DLD1 (cell line): ENCODE measurements around the gene ELMO1.

Experiments used
- in situ Hi-C: cut with HindIII; loops from 2 replicates; pipeline ENCODE4 v1.10.0; 2017; ENCODE audit warnings: low sequenced_read_pairs

Gene ELMO1

DNA sequence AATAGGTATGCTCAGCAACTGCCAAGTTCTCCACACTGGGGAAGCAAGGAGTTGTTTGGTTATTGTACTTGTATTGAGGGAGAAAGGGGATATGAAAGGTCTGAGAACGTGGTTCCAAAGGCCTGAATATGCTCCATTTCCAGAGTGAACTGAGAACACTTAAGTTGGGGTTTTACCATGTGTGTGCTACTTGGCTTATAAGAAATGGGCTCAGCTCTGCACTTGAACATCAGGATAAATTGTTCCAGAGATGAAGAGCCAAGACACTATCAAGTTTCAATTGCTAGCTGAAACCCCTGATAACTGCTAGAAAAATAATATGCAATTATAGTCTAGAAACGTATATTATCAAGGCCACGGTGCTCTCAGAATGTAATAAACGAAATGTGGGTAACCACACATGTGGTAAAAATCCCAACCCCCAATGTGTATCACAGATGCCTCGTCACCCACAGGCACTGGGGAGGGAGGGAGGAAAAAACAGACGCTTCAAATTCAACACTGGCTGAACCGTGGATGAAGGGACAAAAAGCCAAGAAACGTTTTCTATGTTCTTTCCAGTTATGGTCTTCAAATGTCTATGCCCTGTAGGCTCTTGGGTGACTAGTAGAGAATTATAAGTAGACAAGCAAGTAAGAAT lies 16.3 kb downstream of the ELMO1 start:
- in situ Hi-C loops: no loop called here

DNA sequence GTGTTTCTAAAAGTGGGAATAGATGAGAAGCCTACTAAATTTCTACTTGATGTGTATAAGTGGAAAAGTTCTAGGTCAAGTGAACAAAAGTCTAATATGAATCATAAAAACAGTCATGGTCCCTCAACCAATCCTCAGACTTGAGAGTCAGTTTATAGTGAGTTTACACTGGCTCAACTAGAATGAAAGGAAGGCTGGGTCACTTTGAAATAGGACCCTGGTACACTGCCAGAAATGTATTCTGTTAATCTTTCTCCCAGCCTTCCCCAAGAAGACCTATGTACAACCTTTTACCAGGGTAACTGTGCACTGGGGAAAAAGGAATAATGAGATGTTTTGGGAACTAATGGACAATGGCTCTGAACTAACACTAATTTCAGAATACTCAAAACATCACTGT lies 17.3 kb downstream of the ELMO1 start:
- in situ Hi-C loops: no loop called here

DNA sequence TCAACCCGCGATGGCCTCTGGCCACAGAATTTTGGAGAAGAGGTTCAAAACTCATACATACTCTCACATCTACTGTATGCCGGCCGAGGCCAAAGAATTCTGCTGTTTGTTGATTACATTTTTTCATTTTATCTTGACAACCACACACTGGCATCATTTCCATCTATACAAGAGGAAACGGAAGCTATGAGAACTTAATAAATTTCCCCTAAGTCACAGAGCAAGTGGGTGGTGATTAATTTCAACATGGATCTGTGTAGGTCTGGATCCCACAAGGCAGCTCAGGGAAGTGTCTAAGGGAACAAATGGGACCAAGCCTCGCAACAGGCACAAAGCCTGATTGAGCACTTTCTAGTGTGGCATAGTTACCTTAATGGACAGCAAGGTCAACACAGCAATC lies 18.0 kb downstream of the ELMO1 start:
- in situ Hi-C loops: no loop called here

DNA sequence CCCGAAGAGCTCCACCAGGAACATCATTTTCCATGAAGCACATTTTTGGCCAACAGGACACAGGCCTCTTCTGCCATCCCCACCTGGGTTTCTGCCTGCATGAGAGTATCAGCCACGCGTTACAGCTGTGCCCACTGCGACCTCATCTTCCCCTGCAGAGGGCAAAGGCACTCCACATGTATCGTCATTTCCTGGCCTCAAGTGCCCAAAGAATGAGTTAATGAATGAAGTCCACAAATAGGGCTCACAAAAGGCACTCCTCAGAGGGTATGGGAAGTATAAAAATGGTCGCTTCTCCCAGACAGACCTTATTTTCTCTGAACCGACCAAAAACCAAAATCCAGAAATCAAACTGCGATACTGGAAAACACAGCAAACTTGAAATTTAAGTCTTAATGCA lies 18.5 kb downstream of the ELMO1 start:
- in situ Hi-C loops: no loop called here

DNA sequence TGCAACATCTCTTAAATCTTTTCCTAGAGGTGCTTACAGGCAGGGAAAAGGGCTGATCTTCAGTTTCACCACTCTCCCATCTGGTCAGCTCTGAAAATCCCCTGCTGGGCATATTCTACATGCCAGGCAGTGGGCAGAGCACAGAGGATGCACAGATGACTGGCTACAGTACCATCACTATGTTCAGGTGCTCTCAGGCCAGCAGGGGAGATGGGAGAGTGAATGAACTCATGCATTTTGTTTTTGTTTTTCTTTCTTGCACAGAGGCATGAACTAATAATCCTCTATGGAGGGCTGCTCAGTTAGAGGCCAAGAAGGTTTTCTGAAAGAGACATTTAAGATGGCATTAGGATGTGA lies 19.3 kb downstream of the ELMO1 start:
- in situ Hi-C loops: no loop called here

DNA sequence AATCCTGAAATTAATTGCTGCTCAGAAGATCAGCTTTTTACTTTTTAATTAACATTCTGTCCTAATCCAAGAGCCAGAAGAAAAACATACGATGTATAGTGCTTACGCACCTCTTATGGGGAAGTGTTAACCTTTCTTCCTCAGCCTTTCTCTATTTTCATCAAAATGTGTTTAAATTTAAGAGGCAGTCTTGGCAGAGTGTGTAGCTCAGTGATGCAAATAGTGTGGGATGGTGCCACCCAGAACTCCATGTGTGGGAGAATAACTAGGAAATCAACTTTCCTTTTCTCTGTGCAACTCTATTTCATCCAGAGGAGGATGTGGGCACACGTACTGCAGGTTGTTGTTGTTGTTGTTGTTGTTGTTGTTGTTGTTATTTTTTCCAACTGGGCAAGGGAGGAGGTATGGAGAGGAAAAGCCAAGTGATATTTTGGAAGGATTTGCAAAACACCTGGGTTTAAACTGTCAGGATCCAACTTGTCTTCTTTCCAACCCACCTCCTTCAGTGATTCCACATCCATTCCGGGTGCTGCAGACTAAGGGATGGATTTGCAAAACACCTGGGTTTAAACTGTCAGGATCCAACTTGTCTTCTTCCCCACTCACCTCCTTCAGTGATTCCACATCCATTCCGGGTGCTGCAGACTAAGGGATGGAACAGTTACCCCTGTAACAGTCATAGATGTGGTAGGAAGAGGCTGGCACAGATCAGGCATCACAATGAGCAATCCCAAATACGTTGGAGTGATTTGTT lies 19.8 kb downstream of the ELMO1 start:
- in situ Hi-C loops: no loop called here

GRCh38 chr7:37427276-37427940 lies 21.3 kb downstream of the ELMO1 start:
- in situ Hi-C loops: no loop called here

DNA sequence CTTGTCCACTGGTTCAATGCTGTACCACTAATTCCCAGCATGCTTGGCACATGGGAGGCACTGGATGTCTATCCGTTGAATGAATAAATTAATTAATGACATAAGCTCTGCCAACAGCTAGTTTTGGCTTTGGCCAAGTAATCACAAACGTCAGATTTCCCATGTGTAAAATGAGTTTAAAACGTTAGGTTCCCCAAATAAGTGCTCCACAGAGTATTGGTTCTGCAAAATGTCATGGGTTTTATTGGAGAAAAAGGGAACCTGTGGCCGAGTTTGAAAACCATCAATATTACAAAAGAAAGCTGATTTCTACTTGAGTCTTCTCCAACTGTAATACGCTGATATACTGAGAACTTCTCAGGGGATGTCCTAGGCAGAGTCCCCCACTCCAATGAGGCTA lies 23.2 kb downstream of the ELMO1 start:
- in situ Hi-C loops: no loop called here

DNA sequence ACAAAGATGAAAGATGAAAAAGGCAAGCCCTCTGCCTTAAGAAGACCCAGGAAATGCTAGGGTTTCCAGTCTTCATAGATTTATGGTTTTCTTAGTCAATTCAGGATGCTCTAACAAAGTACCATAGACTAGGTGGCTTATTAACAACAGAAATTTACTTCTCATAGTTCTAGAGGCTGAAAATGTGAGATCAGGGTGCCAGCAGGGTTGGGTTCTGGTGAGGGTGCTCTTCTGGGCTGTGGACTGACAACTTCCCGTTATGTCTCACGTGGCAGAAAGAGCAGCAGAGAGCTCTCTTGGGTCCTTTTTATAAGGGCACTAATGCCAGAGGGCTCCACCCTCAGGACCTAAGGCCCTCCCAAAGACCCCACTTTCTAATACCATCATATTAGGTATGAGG lies 23.7 kb downstream of the ELMO1 start:
- in situ Hi-C loops: no loop called here

DNA sequence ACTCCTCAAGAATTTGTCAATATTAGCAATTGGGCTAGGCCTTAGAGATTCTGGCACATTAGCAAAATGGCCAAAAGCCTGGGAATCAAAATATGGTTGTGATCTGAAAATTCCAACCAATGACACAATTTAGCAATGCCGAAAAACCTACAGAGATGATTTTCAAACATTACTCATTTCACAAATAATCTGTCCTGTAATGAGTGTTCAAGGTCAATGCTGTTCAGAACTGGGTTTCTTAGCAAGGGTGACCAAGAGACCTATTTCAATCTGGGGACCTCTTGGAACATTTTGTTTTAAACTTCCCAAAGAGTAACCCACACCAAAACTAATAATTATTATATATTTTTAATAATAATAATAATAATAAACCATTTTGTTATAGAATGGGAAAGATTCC lies 24.1 kb downstream of the ELMO1 start:
- in situ Hi-C loops: no loop called here

- in situ Hi-C loops: no loop called here
Measured at GRCh38 chr7:37421861-37422500, 26.7 kb downstream of the ELMO1 start.

GRCh38 chr7:37420946-37421695 lies 27.5 kb downstream of the ELMO1 start:
- in situ Hi-C loops: no loop called here

GRCh38 chr7:37419496-37419895 lies 29.2 kb downstream of the ELMO1 start:
- in situ Hi-C loops: no loop called here

GRCh38 chr7:37418381-37418780 lies 30.3 kb downstream of the ELMO1 start:
- in situ Hi-C loops: no loop called here

- in situ Hi-C loops: no loop called here
Measured at GRCh38 chr7:37417107-37417474, 31.6 kb downstream of the ELMO1 start.

GRCh38 chr7:37416378-37417106 lies 32.1 kb downstream of the ELMO1 start:
- in situ Hi-C loops: no loop called here

DNA sequence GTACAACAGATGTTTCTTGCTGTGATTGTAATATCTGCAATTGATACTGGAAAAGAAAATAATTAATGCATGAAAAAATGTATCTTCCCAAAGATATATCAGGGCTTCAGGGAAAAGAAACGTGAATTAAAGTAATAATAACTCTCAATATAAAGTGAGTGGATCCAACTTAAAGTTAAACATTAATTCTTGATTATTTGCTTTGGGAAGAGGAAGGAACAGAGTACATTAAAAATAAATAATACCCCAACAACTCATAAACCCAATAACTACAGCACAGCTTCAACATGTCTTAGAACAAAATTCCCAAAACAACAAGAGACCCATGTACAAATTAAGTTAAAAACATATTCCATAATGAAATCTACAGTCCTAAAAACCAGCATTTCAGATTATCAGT lies 33.0 kb downstream of the ELMO1 start:
- in situ Hi-C loops: no loop called here

- in situ Hi-C loops: no loop called here
Measured at GRCh38 chr7:37414352-37414983, 34.2 kb downstream of the ELMO1 start.

- in situ Hi-C loops: no loop called here
Measured at GRCh38 chr7:37411444-37412034, 37.1 kb downstream of the ELMO1 start.
